Stimulated activated CD4-positive, alpha-beta T cell treated with anti-CD3 and anti-CD28 coated beads, Interleukin-1b, Interleukin-23, amount 100 ng/mL, for 48 hours (primary cell): ENCODE measurements around the gene FADS1.

Source experiments
- DNase-seq: peaks from one replicate; pipeline ENCODE4 v3.0.0-alpha.2; 2020

FADS1 gene

DNA sequence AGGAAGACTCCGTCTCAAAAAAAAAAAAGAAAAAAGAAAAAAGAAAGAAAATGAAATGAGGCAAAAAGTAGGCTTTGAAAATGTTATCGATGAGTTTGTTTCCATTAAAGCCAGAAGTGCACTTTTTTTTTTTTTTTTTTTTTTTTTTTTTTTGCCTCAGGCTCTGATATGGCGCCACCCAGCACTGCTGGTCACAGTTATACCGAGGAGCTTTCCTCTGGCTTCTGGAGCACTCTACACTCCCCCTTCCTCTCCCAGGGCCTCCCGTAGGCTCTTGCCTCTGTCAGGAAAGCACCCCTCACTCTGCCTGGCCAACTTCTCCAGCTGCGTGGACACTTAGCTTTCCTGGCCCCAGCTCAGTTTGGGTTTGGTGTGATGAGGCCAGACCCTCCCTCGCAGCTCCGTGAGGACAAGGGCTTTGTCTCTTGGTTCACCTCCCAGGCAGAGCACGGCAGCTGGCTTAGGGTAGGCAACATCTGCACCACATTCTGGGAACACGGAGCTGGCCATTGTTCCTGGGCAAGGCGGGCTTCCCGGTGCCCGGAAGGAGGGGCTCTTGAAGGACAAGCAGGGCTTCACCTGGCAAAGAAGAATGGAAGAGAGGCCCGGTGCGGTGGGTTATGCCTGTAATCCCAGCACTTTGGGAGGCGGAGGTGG, 28.2 kb upstream of the FADS1 start:
- DNase-seq = no peak

- no peak for DNase-seq
Observed at GRCh38 chr11:61842528-61842820, 25.7 kb upstream of the FADS1 start.

DNA sequence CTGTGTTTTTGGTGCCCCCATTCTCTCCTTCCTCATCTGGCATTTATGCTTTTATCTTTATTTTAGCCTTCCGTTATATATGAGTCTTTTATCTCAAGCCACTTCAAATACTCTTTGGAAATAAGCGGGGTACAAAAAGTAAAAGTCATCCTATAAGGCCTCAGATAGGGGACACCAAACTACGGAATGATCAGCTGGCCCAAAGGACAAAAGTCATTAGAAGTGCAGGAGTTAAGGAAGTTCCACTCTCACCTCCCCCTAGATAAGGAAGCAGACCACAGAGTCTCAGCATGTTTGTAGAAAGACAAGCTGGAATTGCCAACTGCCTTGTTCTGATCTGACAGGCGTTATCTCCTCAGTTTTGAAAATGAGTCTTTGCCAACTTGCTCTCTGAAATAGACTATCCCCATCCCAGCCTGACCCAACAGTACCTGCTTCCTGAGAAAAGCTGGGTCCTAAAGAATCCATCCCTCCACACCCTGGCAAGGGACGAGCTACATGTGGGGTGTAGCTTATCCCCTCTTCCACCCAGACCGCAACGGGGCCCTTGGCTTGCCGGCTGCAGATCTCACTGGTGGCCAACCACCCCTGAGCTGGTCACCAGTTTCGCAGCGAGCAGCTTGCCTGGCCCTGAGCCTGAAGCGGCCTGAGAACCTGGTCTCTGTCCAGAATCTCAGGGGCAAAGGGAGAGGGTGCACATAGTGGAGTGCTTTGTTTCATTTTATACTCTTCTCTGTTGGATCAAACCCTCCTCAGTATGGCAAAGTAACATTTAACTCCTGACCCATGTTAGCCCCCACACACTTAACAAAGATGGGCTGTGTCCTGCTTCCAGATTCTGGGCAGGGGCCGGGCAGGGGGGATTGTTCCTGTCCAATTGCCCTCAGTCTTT, 25.1 kb upstream of the FADS1 start:
- DNase-seq = no peak

DNA sequence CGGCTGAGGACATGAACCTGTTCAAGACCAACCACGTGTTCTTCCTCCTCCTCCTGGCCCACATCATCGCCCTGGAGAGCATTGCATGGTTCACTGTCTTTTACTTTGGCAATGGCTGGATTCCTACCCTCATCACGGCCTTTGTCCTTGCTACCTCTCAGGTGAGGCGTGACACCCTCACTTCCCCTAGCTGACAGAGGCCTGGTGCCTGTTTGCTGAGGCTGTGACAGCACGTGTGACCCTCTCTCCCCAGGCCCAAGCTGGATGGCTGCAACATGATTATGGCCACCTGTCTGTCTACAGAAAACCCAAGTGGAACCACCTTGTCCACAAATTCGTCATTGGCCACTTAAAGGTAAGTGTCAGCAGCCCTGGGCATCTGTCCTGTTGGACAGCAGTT, 23.6 kb upstream of the FADS1 start:
- DNase-seq = no peak

DNA sequence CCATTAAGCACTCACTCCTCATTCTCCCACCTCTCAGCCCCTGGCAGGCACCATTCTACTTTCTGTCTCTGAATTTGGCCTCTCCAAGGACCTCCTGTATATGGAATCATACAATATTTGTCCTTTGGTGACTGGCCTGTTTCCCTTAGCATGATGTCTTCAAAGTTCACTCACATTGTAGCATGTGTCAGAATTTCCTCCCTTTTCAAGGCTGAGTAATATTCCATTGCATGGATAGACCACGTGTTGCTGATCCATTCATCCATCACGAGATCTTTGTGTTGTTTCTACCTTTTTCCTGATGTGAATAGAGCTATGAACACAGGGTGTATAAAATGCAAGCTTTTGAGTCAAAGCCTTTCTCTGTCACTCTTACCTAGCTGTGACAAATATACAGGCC, 22.9 kb upstream of the FADS1 start:
- no peak for DNase-seq

DNA sequence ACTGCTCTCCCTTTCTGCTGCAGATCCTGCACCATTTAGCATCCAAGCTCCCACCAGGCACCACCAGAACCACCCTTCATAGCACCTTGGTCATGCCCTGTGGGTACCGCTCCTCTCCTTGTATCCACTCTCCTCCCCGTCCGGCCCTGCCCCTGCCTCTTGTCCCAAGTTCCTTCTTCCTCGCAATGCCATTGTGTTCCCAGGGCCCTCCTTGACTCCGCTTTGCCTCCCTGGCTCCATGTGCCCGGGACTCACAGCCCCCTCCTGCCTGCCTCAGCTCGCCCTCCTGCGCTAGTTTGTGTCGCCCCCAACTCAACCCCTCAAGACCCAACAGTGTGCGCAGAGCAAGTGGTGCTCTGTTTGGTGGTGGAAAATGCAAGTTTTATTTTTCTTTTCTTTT, 22.1 kb upstream of the FADS1 start:
- no peak for DNase-seq

DNA sequence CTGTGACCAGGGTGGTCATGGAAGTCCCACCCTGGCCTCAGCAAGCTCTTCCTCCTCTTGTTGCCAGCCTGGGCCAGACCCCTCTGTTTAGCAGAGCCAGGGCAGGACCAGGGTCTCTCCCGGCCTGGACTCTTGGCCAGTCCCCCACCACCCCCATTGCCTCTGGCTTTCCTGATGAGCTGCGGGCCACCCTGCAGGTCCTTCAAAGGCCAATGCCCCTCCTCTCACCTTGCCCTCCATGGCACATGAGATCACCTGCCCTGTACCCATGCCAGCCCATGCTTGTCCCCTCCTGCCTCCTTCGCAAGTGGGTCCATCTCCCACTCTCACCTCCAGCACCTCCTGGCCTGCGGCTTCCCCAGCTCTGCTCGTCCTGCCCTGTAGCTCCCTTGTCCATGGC, 21.7 kb upstream of the FADS1 start:
- DNase-seq = no peak

DNA sequence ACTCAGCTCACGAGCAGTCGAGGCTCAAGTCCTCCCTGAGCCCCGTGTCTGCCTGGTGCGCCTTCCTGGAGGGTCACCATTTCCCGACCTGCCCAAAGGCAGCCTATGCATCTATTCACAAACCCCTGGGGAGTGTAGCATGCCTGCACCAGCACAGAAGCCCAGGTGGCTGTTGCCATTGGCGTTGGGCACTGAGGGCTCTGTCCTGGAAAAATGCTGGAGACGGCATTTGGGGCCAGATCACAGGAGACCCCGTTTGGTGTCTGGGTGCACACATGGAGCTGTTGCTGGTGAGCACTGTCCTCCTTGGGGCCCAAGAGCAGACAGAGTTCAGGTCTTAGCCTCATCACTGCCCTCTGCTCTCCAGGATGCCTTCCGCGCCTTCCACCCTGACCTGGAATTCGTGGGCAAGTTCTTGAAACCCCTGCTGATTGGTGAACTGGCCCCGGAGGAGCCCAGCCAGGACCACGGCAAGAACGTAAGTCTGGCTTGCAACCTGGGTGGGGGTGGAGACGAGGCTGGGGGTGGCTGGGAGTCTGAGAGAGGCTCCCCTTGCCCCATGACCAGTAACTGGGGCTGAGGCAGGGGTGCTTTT, 20.7 kb upstream of the FADS1 start:
- DNase-seq = no peak

DNA sequence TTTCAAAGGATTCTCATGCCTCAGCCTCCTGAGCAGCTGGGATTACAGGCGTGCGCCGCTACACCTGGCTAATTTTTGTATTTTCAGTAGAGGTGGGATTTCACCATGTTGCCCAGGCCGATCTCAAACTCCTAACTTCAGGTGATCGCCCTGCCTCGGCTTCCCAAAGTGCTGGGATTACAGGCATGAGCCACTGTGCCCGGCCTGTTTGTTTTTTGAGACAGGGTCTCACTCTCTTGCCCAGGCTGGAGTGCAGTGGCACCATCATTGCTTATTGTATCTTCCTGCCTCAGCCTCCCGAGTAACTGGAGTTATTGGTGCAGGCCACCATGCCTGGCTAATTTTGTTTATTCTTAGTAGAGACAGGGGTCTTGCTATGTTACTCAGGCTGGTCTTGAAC, 19.4 kb upstream of the FADS1 start:
- no peak for DNase-seq

GRCh38 chr11:61834278-61835048, 17.7 kb upstream of the FADS1 start:
- peak; percentile 57 for DNase-seq

- no peak for DNase-seq
Observed at GRCh38 chr11:61833926-61834277, 17.1 kb upstream of the FADS1 start.

GRCh38 chr11:61833471-61833870, 16.7 kb upstream of the FADS1 start:
- DNase-seq = no peak

DNA sequence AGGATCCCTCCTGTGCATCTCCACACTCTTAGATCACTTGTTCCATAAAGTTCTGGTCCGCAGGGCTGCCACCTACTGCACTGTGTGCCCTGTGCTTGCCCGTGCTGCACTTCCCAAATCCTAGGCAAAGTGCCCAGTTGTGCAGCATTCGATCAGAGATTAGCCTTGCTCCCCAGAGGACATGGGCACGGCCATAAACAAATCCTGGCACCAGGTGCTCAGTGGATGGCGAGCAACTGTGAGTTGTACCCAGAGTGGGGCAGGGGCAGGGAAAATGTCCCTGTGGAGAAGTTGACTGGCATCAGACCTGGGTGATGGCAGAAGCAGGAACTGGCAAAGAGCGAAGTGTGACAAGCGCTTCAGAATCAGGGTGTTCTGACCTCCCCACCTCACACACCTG, 16.0 kb upstream of the FADS1 start:
- DNase-seq = no peak

GRCh38 chr11:61832207-61832606, 15.4 kb upstream of the FADS1 start:
- no peak for DNase-seq

DNA sequence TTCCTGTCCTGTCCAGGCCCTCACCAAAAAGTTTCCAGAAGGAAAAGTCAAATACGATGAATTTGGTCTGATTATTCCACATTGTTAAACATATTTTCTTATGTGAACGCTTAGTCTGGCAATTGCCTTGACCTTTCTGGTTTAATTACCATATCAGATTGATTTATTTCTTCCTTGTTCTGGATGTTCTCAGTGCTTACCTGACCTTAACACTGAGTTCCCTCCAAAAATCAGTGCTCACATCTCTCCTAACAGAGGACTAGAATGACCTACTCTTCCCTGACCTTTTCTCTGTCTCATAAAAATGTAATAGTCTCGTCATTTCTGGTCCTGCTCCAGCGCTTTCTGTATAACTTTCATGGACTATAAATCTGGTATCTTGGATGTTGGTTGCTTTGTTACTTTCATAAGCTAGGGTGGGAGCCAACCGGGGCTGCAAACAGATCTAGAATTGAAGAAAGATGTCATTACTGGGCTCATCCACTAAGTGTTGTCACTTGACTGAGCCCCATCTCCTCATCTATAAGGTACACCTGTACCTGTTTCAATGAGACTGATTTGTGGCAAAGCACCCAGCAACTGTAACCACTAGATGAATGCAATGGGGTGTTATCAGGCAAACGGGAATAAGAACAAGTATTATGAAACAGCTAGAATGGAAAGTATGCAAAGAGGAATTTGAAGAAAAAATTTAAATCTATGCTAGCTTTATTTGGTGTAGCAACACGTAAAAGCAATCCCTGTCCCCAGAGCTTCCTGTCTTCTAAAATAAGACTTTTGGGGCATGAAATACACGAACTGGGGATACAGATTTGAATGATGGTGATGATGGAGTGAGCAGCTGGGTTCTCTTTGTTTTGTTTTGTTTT, 13.7 kb upstream of the FADS1 start:
- DNase-seq = no peak

- no peak for DNase-seq
Observed at GRCh38 chr11:61829806-61830205, 13.0 kb upstream of the FADS1 start.

DNA sequence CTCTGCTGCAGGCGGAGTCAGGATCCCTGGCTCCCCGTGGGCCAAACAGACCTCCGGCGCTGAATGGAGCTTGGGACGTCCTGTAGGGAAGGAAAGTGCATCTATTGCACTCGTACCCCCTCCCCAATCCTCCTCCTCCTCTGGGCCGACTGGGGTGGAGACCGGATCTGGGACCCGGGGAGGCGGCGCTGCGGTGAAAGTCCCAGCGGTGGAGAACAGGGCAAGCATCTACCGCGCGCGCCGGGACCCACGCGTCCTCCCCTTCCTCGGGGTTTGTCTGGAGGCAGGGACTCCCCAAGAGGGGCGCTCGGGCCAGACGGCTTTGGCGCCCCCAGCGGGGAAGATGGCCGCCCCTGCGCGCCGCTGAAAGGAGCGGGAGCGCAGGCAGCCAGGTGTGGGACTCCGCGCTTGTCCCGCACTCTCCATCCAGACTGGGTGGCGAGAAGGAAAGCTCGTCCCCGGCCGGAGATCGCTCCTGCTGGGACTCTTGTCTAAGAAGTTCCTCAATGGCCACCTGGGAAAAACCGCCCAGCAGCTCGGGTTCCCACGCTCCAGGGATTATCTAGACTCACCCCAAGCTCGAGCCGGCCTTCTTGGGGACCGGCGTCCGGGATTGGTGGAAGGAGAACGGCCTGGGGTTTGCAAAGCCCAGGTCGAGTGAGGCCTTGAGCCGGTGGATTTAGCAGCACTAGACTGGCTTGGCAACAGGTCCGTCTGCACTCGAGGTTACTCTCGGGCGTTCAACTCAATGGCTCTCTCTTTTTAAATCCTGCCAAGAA, 12.0 kb upstream of the FADS1 start:
- DNase-seq = peak; percentile 16

GRCh38 chr11:61828379-61828628, 11.5 kb upstream of the FADS1 start:
- no peak for DNase-seq

DNA sequence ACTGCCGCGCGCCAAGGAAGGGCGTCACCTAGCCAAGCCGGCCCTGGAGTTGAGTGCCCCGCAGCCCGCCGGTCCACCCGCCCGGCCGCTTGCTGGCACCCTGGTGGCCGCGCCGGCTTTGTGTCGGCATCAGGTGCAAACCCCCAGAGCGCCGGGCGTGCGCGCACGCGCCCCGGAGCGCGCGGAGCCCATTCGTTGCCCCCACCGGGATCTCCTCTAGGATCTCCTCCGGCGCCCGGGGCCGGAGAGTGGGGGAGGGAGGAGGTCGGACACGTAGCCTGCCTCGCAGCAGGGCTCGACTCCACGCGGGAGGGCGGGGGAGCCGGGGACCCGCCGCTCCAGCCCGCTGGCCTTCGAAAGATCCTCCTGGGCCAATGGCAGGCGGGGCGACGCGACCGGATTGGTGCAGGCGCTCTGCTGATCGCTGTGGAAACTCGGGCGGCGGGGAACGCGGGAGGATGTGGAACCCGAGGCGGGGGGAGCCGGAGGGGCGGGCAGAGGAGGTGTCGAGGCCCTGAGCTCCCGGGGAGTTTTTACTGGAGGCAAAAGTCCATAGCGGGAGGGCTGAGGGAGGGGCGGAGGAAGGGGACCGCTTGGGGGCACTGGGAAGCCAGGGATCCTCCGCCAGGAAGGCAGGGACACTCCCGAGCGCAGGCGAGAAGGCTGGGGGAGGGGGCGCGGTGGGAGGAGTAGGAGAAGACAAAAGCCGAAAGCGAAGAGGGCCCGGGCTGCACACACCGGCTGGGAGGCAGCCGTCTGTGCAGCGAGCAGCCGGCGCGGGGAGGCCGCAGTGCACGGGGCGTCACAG, 11.0 kb upstream of the FADS1 start, which contains the start of gene FADS2:
TSS of gene FADS2 (plus strand) at position 730 of the 808 bp plus-strand sequence. CDS start 91 bp downstream, outside the sequence.
- peak; percentile 72 for DNase-seq

GRCh38 chr11:61826930-61827570, 10.2 kb upstream of the FADS1 start:
- no peak for DNase-seq

DNA sequence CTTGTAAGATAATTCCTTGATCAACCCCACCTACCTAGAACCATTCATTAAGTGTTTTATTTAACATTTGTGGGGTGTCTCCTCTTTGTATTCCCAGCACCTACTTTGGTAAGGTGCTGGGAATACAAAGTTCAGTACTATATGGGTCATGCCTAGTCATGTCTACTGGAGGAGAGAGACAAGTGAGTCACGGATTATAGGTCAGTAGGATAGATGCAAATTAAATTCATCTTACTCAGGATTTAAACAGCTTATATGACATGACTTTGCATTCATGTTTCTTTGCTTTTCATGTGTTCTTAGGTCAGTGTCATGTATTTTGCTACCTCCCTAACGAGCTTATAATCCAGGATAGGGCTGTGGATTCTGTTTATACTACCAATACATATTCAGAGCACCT, 3.4 kb upstream of the FADS1 start:
- no peak for DNase-seq
